ENCODE results near the gene TMEM204.
A peak's percentile ranks its signal among the peaks of the same experiment; 100 is the strongest.

DNA sequence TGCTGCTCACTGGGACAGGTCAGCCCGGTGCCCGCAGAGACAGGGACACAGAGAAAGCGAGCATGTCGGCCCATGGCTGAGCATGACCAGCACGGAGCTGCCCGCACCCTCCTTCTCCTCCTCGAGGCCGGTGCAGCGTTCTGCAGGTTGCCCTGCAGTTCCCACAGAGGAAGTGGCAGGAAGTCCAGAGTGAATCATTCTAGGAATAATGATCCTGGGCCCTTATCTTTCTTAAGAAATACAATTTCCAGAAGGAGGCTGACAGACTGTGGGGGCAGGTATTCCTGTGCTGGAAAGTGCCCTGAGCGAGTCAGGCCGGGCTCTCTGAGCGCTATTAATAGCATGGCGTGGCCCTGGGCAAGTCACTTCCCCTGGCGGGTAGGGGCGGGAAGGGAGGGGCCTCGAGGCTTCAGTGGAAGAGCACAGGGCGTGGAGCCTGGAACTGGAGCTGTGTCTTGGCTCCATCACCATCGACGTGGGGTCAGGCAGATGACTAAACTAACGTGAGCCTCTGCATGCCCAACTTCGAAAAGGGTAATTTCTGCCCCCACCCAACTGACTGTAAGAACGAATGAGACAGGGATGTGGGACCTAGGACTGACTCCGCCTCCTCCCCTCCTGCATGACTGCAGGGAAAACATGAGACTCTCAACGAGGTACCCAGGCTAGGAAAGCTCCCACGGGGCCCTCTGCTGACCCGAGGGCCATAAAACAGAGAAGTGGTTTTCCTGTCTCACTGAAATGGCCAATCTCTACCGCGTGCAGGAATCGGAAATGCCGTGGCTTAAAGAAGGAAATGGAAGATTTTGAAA is 9.8 kb downstream of the TMEM204 start:
- TF ChIP-seq, protein P1, sequence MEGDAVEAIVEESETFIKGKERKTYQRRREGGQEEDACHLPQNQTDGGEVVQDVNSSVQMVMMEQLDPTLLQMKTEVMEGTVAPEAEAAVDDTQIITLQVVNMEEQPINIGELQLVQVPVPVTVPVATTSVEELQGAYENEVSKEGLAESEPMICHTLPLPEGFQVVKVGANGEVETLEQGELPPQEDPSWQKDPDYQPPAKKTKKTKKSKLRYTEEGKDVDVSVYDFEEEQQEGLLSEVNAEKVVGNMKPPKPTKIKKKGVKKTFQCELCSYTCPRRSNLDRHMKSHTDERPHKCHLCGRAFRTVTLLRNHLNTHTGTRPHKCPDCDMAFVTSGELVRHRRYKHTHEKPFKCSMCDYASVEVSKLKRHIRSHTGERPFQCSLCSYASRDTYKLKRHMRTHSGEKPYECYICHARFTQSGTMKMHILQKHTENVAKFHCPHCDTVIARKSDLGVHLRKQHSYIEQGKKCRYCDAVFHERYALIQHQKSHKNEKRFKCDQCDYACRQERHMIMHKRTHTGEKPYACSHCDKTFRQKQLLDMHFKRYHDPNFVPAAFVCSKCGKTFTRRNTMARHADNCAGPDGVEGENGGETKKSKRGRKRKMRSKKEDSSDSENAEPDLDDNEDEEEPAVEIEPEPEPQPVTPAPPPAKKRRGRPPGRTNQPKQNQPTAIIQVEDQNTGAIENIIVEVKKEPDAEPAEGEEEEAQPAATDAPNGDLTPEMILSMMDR (conservative IDR thresholded peaks at IDR 0.05 in 1 of 2, IDR thresholded peaks at IDR 0.05 in 1 of 2; ENCODE audit: extremely low read depth in 1 of 2, insufficient read depth in 1 of 2, low read depth in 1 of 2, low read length in 2 of 2): peak in 1 of 2 donors; percentile 13
- no peak for TF ChIP-seq EZH2 (IDR thresholded peaks at IDR 0.05; ENCODE audit: borderline replicate concordance, low read length)

Measured in mammary epithelial cell (primary cell).